ENCODE measurements around the gene STK38.

DNA sequence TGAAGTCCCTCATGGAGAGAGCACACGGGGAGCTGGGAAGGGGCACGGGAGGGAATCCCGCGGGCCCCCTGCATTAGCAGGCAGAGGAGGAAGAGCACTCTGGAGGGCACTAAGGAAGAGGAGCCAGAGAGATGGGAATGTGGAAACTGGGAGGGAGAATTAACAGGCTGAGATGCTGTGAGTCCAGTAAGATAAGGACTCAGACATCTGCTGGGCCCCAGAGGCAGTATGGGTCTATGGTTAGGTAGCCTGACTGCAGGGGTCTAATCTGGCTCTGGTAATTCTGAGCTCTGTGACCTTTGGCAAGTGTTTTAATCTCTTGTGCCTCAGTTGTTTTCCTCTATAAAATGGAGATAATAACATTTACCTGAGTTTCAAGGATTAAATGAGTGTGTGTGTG is 31.2 kb upstream of the STK38 start:
- TF ChIP-seq, protein P1, sequence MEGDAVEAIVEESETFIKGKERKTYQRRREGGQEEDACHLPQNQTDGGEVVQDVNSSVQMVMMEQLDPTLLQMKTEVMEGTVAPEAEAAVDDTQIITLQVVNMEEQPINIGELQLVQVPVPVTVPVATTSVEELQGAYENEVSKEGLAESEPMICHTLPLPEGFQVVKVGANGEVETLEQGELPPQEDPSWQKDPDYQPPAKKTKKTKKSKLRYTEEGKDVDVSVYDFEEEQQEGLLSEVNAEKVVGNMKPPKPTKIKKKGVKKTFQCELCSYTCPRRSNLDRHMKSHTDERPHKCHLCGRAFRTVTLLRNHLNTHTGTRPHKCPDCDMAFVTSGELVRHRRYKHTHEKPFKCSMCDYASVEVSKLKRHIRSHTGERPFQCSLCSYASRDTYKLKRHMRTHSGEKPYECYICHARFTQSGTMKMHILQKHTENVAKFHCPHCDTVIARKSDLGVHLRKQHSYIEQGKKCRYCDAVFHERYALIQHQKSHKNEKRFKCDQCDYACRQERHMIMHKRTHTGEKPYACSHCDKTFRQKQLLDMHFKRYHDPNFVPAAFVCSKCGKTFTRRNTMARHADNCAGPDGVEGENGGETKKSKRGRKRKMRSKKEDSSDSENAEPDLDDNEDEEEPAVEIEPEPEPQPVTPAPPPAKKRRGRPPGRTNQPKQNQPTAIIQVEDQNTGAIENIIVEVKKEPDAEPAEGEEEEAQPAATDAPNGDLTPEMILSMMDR (conservative IDR thresholded peaks at IDR 0.05), result no peak
- TF ChIP-seq EZH2 (IDR thresholded peaks at IDR 0.05; ENCODE audit: low read depth), result no peak
